ENCODE data around the gene SRGAP3.

Gene SRGAP3

GRCh38 chr3:9251055-9251786 is 1.8 kb upstream of the SRGAP3 start:
- Histone ChIP-seq H3K4me3 (ENCODE audit: low read length) (no peak overlapping the region), H3K9me3 (replicated peaks; ENCODE audit: low read length) (no peaks in the 10 kb centered on the region), H3K4me1 (ENCODE audit: control insufficient read depth, insufficient read depth, low read length) (peaks cover 11% of the 10 kb centered on the region), H3K9ac (ENCODE audit: low read depth, low read length) (no peak overlapping the region), H3K27me3 (ENCODE audit: control insufficient read depth, insufficient read depth, low read length) (peaks cover 50% of the 10 kb centered on the region), H3K36me3 (ENCODE audit: insufficient read depth, low read length) (no peaks in the 10 kb centered on the region), H3K4me2 (ENCODE audit: low read length) (no peak overlapping the region)

DNA sequence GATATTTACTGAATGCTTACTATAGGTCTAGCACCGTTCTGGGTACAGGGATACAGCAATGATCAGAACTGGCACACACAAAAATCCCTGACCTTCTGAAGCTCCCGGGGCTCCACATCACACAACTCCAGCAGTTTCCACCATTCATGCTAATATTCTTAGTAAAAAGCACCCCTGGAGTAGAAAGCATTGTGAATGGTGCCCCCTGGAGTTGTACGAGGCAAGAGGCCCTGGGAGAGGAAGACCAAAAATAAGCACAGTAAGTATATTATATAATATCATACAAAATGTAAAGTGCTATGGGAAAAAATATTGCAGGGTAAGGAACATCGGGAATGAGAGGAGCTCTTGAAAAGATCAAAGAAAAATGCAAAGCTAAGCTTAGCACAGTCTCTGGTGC is 790 bp upstream of the SRGAP3 start:
- Histone ChIP-seq H3K4me2 (ENCODE audit: low read length) (no peak overlapping the region), H3K9ac (ENCODE audit: low read depth, low read length) (no peak overlapping the region), H3K4me1 (ENCODE audit: control insufficient read depth, insufficient read depth, low read length) (peaks cover 11% of the 10 kb centered on the region), H3K27me3 (ENCODE audit: control insufficient read depth, insufficient read depth, low read length) (peaks cover 43% of the 10 kb centered on the region), H3K4me3 (ENCODE audit: low read length) (no peak overlapping the region), H3K9me3 (replicated peaks; ENCODE audit: low read length) (no peaks in the 10 kb centered on the region), H3K36me3 (ENCODE audit: insufficient read depth, low read length) (no peaks in the 10 kb centered on the region)

- Histone ChIP-seq H3K27me3 (ENCODE audit: control insufficient read depth, insufficient read depth, low read length) (peaks cover 38% of the 10 kb centered on the region), H3K4me2 (ENCODE audit: low read length) (peak overlapping the region; percentile 93), H3K9me3 (replicated peaks; ENCODE audit: low read length) (no peaks in the 10 kb centered on the region), H3K36me3 (ENCODE audit: insufficient read depth, low read length) (no peaks in the 10 kb centered on the region), H3K4me1 (ENCODE audit: control insufficient read depth, insufficient read depth, low read length) (peaks cover 11% of the 10 kb centered on the region), H3K4me3 (ENCODE audit: low read length) (peak overlapping the region; percentile 67), H3K9ac (ENCODE audit: low read depth, low read length) (no peak overlapping the region)
Measured at GRCh38 chr3:9248522-9249271, 749 bp downstream of the SRGAP3 start.

DNA sequence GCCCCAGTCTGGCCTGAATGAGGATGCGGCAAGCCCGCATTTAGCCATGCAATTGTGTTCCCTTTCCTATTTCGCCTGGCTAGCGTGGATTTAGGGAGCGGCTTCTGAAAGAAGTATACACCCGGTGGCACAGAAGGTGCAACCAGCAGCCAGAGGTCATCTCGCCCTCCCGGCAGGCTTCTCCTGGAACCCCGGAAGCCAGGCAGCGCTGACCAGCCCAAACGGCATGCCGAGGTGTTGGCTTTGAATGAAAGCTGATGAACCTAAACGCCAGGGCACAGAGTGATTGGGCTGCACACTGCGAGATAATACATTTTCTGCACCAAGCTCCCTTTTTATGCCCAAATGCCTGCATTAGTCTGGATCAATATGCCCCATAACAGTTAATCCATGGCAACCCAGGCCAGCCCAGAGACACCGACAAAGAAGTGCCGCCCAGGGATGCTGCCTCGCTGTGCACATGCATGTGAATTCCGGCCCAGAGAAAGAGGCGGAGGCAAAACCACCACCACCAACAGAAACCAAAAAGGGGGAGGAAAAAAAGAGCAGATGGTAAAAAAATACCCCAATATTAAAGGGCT is 1.4 kb downstream of the SRGAP3 start:
- Histone ChIP-seq H3K4me2 (ENCODE audit: low read length) (peak overlapping the region; percentile 93), H3K4me1 (ENCODE audit: control insufficient read depth, insufficient read depth, low read length) (peaks cover 11% of the 10 kb centered on the region), H3K4me3 (ENCODE audit: low read length) (no peak overlapping the region), H3K36me3 (ENCODE audit: insufficient read depth, low read length) (no peaks in the 10 kb centered on the region), H3K27me3 (ENCODE audit: control insufficient read depth, insufficient read depth, low read length) (peaks cover 38% of the 10 kb centered on the region), H3K9me3 (replicated peaks; ENCODE audit: low read length) (no peaks in the 10 kb centered on the region), H3K9ac (ENCODE audit: low read depth, low read length) (no peak overlapping the region)

DNA sequence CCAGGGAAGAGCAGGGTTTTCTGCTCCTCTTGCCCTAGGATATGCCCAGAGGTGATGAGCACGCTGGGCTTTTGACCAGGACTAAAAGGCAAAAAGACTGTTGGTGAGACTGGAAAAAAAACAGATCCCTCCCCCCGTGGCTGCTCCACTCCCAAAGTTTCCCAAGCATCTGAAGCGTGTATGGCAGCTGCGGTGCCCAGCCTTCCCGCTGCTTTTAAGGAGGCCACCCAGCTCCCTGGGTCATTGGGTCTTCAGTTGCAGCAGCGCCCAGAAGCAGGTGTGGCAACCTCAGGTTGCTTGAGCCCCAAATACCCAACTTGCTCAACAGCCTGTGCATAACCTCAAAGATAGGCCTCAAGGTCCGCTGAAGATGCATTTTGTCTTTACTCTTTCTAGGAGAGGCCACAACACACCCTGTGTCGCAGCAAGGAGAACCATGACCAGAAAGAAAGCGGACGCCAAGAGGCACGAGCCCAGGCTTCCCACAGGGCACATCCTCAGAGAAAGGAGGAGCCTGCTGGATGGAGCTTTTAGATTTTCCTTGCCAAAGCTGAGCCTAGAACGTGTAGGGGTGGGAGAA is 2.0 kb downstream of the SRGAP3 start:
- peaks cover 11% of the 10 kb centered on the region for H3K4me1 ChIP-seq (ENCODE audit: control insufficient read depth, insufficient read depth, low read length)
- H3K9me3 ChIP-seq (replicated peaks; ENCODE audit: low read length) = no peaks in the 10 kb centered on the region
- H3K36me3 ChIP-seq (ENCODE audit: insufficient read depth, low read length) = no peaks in the 10 kb centered on the region
- peaks cover 38% of the 10 kb centered on the region for H3K27me3 ChIP-seq (ENCODE audit: control insufficient read depth, insufficient read depth, low read length)
- peak overlapping the region; percentile 15 for H3K4me2 ChIP-seq (ENCODE audit: low read length)
- H3K4me3 ChIP-seq (ENCODE audit: low read length) = no peak overlapping the region
- H3K9ac ChIP-seq (ENCODE audit: low read depth, low read length) = no peak overlapping the region

DNA sequence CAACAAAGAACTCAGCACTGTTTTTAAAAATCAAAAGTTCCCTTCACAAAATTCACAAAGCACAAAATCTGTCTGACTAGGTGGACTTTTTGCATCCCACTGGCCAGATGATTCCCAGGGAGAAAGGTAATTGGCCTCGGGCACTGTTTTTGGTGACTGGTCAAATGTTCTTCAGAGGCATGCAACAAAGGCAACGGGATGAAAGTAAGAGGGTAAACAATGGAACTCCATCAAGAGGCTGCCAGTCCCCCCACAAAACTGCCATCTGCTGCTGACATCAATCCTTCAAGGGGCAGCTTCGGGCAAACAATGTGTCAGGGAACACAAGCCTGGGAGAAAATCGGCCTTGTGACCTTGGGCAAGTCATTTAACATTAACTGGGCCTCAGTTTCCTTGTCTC is 3.3 kb downstream of the SRGAP3 start:
- Histone ChIP-seq H3K4me1 (ENCODE audit: control insufficient read depth, insufficient read depth, low read length) (peaks cover 11% of the 10 kb centered on the region), H3K4me2 (ENCODE audit: low read length) (no peak overlapping the region), H3K9ac (ENCODE audit: low read depth, low read length) (no peak overlapping the region), H3K36me3 (ENCODE audit: insufficient read depth, low read length) (no peaks in the 10 kb centered on the region), H3K27me3 (ENCODE audit: control insufficient read depth, insufficient read depth, low read length) (peaks cover 35% of the 10 kb centered on the region), H3K9me3 (replicated peaks; ENCODE audit: low read length) (no peaks in the 10 kb centered on the region), H3K4me3 (ENCODE audit: low read length) (no peak overlapping the region)

DNA sequence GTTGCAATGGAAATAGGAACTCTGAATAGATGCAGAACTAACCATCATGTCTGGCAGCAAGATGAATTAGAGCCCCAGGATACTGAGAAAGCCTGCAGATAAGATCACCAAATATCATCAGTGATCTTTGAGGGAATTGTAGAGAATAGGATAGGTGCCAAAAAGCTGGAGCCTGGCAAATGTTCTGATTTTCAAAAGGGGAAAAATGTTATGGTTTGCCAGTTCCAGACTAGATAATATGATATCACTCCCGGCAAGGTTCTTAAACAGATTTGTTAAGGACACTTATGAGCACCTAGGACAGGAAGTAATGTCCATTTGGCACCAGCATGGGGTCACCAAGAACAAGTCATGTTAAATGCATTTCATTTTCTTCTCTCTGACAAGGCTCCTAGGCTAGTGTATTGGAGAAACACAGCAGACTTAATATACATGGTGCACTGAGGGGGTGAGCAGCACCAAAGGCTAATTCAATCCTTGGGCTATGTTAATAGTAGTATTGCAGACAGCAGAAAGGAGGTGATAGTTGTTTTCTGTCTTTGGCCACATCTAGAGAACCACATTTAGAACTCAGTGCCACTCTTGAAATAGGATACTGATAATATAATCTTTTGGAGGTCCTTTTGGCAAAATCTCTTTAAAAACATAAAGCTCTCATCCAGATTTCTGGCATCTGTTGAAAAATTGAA is 4.8 kb downstream of the SRGAP3 start:
- H3K9ac ChIP-seq (ENCODE audit: low read depth, low read length) = no peak overlapping the region
- H3K9me3 ChIP-seq (replicated peaks; ENCODE audit: low read length) = no peaks in the 10 kb centered on the region
- H3K4me2 ChIP-seq (ENCODE audit: low read length) = no peak overlapping the region
- peaks cover 33% of the 10 kb centered on the region for H3K27me3 ChIP-seq (ENCODE audit: control insufficient read depth, insufficient read depth, low read length)
- H3K4me1 ChIP-seq (ENCODE audit: control insufficient read depth, insufficient read depth, low read length) = peaks cover 8% of the 10 kb centered on the region
- H3K4me3 ChIP-seq (ENCODE audit: low read length) = no peak overlapping the region
- no peaks in the 10 kb centered on the region for H3K36me3 ChIP-seq (ENCODE audit: insufficient read depth, low read length)

- Histone ChIP-seq H3K36me3 (ENCODE audit: insufficient read depth, low read length) (no peaks in the 10 kb centered on the region), H3K9me3 (replicated peaks; ENCODE audit: low read length) (no peaks in the 10 kb centered on the region), H3K4me1 (ENCODE audit: control insufficient read depth, insufficient read depth, low read length) (no peaks in the 10 kb centered on the region), H3K27me3 (ENCODE audit: control insufficient read depth, insufficient read depth, low read length) (peaks cover 19% of the 10 kb centered on the region), H3K4me2 (ENCODE audit: low read length) (no peak overlapping the region), H3K4me3 (ENCODE audit: low read length) (no peak overlapping the region), H3K9ac (ENCODE audit: low read depth, low read length) (no peak overlapping the region)
Measured at GRCh38 chr3:9241956-9242355, 7.5 kb downstream of the SRGAP3 start.

DNA sequence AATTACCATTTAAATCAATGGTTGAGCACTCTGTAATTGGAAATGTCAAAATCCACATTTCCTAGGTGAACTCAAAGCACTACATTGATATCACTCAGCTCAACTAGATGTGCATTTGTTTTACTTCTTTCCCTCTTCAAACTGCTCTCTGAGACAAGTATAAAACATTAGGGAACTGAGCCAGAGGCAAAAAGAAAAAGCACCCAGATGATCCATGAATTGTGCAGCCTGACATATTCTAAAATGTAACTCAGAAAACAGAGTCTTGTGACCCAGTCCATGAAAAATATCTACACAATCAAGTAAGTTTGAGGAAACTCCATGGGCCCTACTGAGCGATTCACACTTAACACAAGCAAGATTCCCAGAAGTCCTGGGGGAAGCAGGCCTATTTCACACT is 9.8 kb downstream of the SRGAP3 start:
- Histone ChIP-seq H3K4me2 (ENCODE audit: low read length) (no peak overlapping the region), H3K9me3 (replicated peaks; ENCODE audit: low read length) (no peaks in the 10 kb centered on the region), H3K27me3 (ENCODE audit: control insufficient read depth, insufficient read depth, low read length) (peaks cover 14% of the 10 kb centered on the region), H3K9ac (ENCODE audit: low read depth, low read length) (no peak overlapping the region), H3K4me3 (ENCODE audit: low read length) (no peak overlapping the region), H3K36me3 (ENCODE audit: insufficient read depth, low read length) (no peaks in the 10 kb centered on the region), H3K4me1 (ENCODE audit: control insufficient read depth, insufficient read depth, low read length) (no peaks in the 10 kb centered on the region)

DNA sequence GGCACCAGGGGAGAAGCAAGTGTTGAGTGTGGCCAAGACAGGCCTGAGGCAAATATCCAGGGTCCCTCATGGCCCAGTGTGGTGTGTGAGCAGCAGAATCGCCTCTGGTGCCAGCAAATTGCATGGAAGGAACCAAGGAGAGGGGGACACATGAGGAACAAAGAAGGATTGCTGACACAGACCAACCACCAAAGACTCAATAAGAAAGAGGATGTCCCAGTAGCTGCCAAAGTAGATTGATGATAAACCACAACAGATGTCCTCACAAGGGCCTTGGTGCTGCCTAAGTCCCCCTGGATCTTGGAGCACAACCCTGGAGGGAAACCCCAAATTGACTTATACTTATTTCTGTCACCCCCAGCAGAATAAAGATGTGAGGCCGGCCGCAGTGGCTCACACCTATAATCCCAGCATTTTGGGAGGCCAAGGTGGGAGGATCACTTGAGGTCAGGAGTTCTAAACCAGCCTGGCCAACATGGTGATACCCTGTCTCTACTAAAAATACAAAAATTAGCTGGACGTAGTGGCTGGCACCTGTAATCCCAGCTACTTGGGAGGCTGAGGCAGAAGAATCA is 10.6 kb downstream of the SRGAP3 start:
- peaks cover 20% of the 10 kb centered on the region for H3K27me3 ChIP-seq (ENCODE audit: control insufficient read depth, insufficient read depth, low read length)
- no peak overlapping the region for H3K9ac ChIP-seq (ENCODE audit: low read depth, low read length)
- no peaks in the 10 kb centered on the region for H3K36me3 ChIP-seq (ENCODE audit: insufficient read depth, low read length)

DNA sequence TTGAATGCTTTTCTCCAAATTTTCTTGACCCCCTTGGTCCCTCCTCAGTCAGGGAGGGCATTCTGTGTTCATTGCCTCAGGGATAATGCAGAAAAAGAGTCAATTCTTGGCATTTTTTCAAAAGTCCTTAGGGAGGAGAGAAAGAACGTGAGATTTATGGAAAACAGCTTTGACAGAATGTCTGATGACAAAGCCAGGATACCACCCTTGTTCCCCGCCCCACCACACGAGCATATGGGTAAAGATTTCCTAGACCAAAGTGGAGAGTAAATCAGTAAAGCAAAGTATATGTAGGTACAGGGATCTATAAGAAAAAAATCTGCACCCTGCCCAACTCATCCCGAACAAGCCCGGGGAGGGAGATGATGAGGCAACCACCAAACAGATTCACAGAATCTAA is 11.2 kb downstream of the SRGAP3 start:
- Histone ChIP-seq H3K9me3 (replicated peaks; ENCODE audit: low read length) (no peaks in the 10 kb centered on the region), H3K9ac (ENCODE audit: low read depth, low read length) (no peak overlapping the region), H3K4me2 (ENCODE audit: low read length) (no peak overlapping the region), H3K4me1 (ENCODE audit: control insufficient read depth, insufficient read depth, low read length) (no peaks in the 10 kb centered on the region), H3K4me3 (ENCODE audit: low read length) (no peak overlapping the region), H3K27me3 (ENCODE audit: control insufficient read depth, insufficient read depth, low read length) (peaks cover 25% of the 10 kb centered on the region), H3K36me3 (ENCODE audit: insufficient read depth, low read length) (no peaks in the 10 kb centered on the region)

More for the DNA sequence above, 10.6 kb downstream of the SRGAP3 start:
- H3K4me3 ChIP-seq (ENCODE audit: low read length) = no peak overlapping the region
- no peaks in the 10 kb centered on the region for H3K4me1 ChIP-seq (ENCODE audit: control insufficient read depth, insufficient read depth, low read length)
- no peaks in the 10 kb centered on the region for H3K9me3 ChIP-seq (replicated peaks; ENCODE audit: low read length)
- no peak overlapping the region for H3K4me2 ChIP-seq (ENCODE audit: low read length)

Measured in skeletal muscle satellite cell (primary cell).